Endodermal cell (in vitro differentiated cells): ENCODE results near the gene TEAD2. TPM values are rescaled to one million over a fixed set of nuclear protein-coding genes. Genes with fewer than 3 reads are reported as not detected.

ENCODE experiments used
- DNase-seq: peaks from one replicate; pipeline ENCODE4 v3.0.0-alpha.2; 2017
- H3K27ac ChIP-seq: 2 replicates; pipeline ENCODE4 v1.5.1; 2013; ENCODE audit warnings: mild to moderate bottlenecking, low read depth, low read length, moderate library complexity
- H3K27me3 ChIP-seq: 2 replicates; pipeline ENCODE4 v1.6.1; 2013; ENCODE audit warnings: mild to moderate bottlenecking, low read length, moderate library complexity; ENCODE audit not compliant: insufficient read depth, control insufficient read depth, poor library complexity, severe bottlenecking
- H3K36me3 ChIP-seq: 2 replicates; pipeline ENCODE4 v1.7.0; 2013; ENCODE audit warnings: mild to moderate bottlenecking, low read length, moderate library complexity; ENCODE audit not compliant: control insufficient read depth, insufficient read depth
- H3K4me1 ChIP-seq: one replicate; pipeline ENCODE4 v1.7.0; 2013; ENCODE audit warnings: low read length; ENCODE audit not compliant: control insufficient read depth, insufficient read depth
- H3K4me3 ChIP-seq: 2 replicates; pipeline ENCODE4 v1.5.1; 2013; ENCODE audit warnings: mild to moderate bottlenecking, low read length, moderate library complexity
- H3K9ac ChIP-seq: 2 replicates; pipeline ENCODE4 v1.6.1; 2013; ENCODE audit warnings: mild to moderate bottlenecking, low read length, moderate library complexity; ENCODE audit not compliant: poor library complexity, severe bottlenecking; ENCODE audit errors: extremely low read depth
- H3K9me3 ChIP-seq: 2 replicates; pipeline ENCODE4 v1.6.1; 2013; ENCODE audit warnings: mild to moderate bottlenecking, low read length, moderate library complexity; ENCODE audit not compliant: control insufficient read depth
- H3K27ac Mint-ChIP-seq: 2 replicates; pipeline ENCODE4 v1.8.0; 2020; ENCODE audit warnings: mixed read lengths
- H3K27me3 Mint-ChIP-seq: 2 replicates; pipeline ENCODE4 v1.8.0; 2021; ENCODE audit warnings: mild to moderate bottlenecking, mixed read lengths; ENCODE audit not compliant: insufficient read depth
- H3K36me3 Mint-ChIP-seq: 2 replicates; pipeline ENCODE4 v1.8.0; 2020; ENCODE audit warnings: low read depth, mixed read lengths
- H3K4me1 Mint-ChIP-seq: 2 replicates; pipeline ENCODE4 v1.8.0; 2020; ENCODE audit warnings: mixed read lengths
- H3K4me3 Mint-ChIP-seq: 2 replicates; pipeline ENCODE4 v1.8.0; 2020; ENCODE audit warnings: mild to moderate bottlenecking, moderate library complexity, mixed read lengths
- H3K9me3 Mint-ChIP-seq: 2 replicates; pipeline ENCODE4 v1.8.0; 2020; ENCODE audit warnings: mild to moderate bottlenecking, mixed read lengths
- CTCF ChIP-seq: fragments of 200-600 bp; sonication (generic); conservative IDR thresholded peaks from 2 replicates; pipeline ENCODE4 v1.5.0; 2021; ENCODE audit warnings: antibody characterized with exemption, mild to moderate bottlenecking
- WGBS, 2 experiments: methylation state at CpG; one replicate each; pipeline versions ENCODE4 v1.1.5 to v1.1.7; 2013; ENCODE audit warnings: missing lambda C conversion rate in 2 of 2, mixed read lengths in 1 of 2; ENCODE audit not compliant: insufficient coverage in 1 of 2, insufficient read length in 1 of 2; 5-methylcytosine and 5-hydroxymethylcytosine counted together
- total RNA-seq, 2 donors: library from RNA; stranded (reverse); fragmentation: NEBNext Ultra II Directional in 1 of 2; extraction: Animal tissue kit (Norgen Biotek cat#: 25700) in 1 of 2; gene quantifications; 2 replicates in 1 of 2; 3 replicates in 1 of 2; pipeline ENCODE4 v1.2.1, GENCODE V29; 2021

Gene TEAD2
- total RNA-seq, 2 donors from 2014 or later, result 142 to 166 TPM

- peaks cover 1% of the 10 kb centered on the region for H3K9me3 Mint-ChIP-seq
Observed at GRCh38 chr19:49390131-49390928, 28.1 kb upstream of the TEAD2 start.

GRCh38 chr19:49389406-49389805 lies 27.2 kb upstream of the TEAD2 start:
- Mint-ChIP-seq H3K4me3 (no peak overlapping the region), H3K4me1 (no peaks in the 10 kb centered on the region), H3K36me3 (no peaks in the 10 kb centered on the region), H3K9me3 (peaks cover 1% of the 10 kb centered on the region), H3K27me3 (peaks cover 28% of the 10 kb centered on the region), H3K27ac (no peak overlapping the region)
- no peak for TF ChIP-seq CTCF
- Histone ChIP-seq H3K27ac (no peak overlapping the region), H3K9ac (no peak overlapping the region), H3K4me3 (no peak overlapping the region), H3K9me3 (no peaks in the 10 kb centered on the region), H3K36me3 (no peaks in the 10 kb centered on the region), H3K4me1 (no peaks in the 10 kb centered on the region), H3K27me3 (peaks cover 9% of the 10 kb centered on the region)
- DNase-seq, result no peak
- 91 to 95% methylated on average over 17 to 20 of the region's 20 CpGs for WGBS, 2 experiments

More at GRCh38 chr19:49390131-49390928, 28.1 kb upstream of the TEAD2 start:
- no peaks in the 10 kb centered on the region for H3K36me3 Mint-ChIP-seq
- H3K9ac ChIP-seq, result no peak overlapping the region
- no peak overlapping the region for H3K4me3 Mint-ChIP-seq
- no peaks in the 10 kb centered on the region for H3K9me3 ChIP-seq
- TF ChIP-seq CTCF, result no peak
- no peak overlapping the region for H3K27ac Mint-ChIP-seq
- no peaks in the 10 kb centered on the region for H3K36me3 ChIP-seq
- WGBS, 2 experiments, result 82 to 88% methylated on average over 10 to 26 of the region's 26 CpGs
- DNase-seq, result no peak
- H3K4me1 ChIP-seq, result no peaks in the 10 kb centered on the region
- peaks cover 26% of the 10 kb centered on the region for H3K27me3 Mint-ChIP-seq
- H3K4me3 ChIP-seq, result no peak overlapping the region
- H3K4me1 Mint-ChIP-seq, result no peaks in the 10 kb centered on the region
- peaks cover 9% of the 10 kb centered on the region for H3K27me3 ChIP-seq
- no peak overlapping the region for H3K27ac ChIP-seq

- DNase-seq, result no peak
- Histone ChIP-seq H3K27me3 (peaks cover 6% of the 10 kb centered on the region), H3K9ac (no peak within 1 kb of the TSS), H3K4me3 (no peak within 1 kb of the TSS), H3K4me1 (no peaks in the 10 kb centered on the region), H3K27ac (no peak within 1 kb of the TSS), H3K36me3 (no peaks in the 10 kb centered on the region), H3K9me3 (no peaks in the 10 kb centered on the region)
- Mint-ChIP-seq H3K27me3 (peaks cover 32% of the 10 kb centered on the region), H3K27ac (no peak within 1 kb of the TSS), H3K4me1 (no peaks in the 10 kb centered on the region), H3K9me3 (peaks cover 6% of the 10 kb centered on the region), H3K36me3 (no peaks in the 10 kb centered on the region), H3K4me3 (no peak within 1 kb of the TSS)
- TF ChIP-seq CTCF, result no peak
- 95% methylated on average over 30 to 40 of the region's 40 CpGs for WGBS, 2 experiments
Observed at GRCh38 chr19:49387936-49388372, 25.7 kb upstream of the TEAD2 start, which contains the start of gene KASH5. TSS of gene KASH5 (plus strand) at chr19:49388249. CDS start at chr19:49390884, 2,635 bp downstream.
